NT2/D1 (cell line): ENCODE data around the gene HSD17B4.
"Not testable (repeated sequence)": the region's sequence is repeated elsewhere in the genome, so short reads cannot be mapped to it uniquely, and the experiment has no call there.

Experiments used
- DNase-seq: peaks from one replicate; pipeline ENCODE4 v3.0.0-alpha.2; 2011; ENCODE audit warnings: low read depth, low spot score
- H3K27me3 ChIP-seq: 2 replicates; pipeline ENCODE4 v1.6.0; 2011; ENCODE audit warnings: mild to moderate bottlenecking; ENCODE audit not compliant: insufficient read length, insufficient read depth
- H3K36me3 ChIP-seq: 2 replicates; pipeline ENCODE4 v1.6.1; 2011; ENCODE audit warnings: mild to moderate bottlenecking, low read length, mixed read lengths; ENCODE audit not compliant: insufficient read depth, insufficient read length
- H3K4me1 ChIP-seq: 2 replicates; pipeline ENCODE4 v1.5.1; 2011; ENCODE audit not compliant: insufficient read depth, insufficient read length
- H3K4me3 ChIP-seq: 2 replicates; pipeline ENCODE4 v1.5.1; 2011; ENCODE audit warnings: low read depth; ENCODE audit not compliant: insufficient read length
- H3K9ac ChIP-seq: 2 replicates; pipeline ENCODE4 v1.6.0; 2011; ENCODE audit warnings: low read depth; ENCODE audit not compliant: insufficient read length
- H3K9me3 ChIP-seq: 2 replicates; pipeline ENCODE4 v1.5.1; 2011; ENCODE audit warnings: mild to moderate bottlenecking, low read length; ENCODE audit not compliant: insufficient read depth
- SUZ12 ChIP-seq: IDR thresholded peaks from 2 replicates; pipeline ENCODE4 v1.6.1; 2011; ENCODE audit not compliant: insufficient read length, insufficient read depth; ENCODE audit errors: extremely low read depth
- YY1 ChIP-seq: IDR thresholded peaks from 2 replicates; pipeline ENCODE4 v1.6.1; 2011; ENCODE audit not compliant: insufficient read length, insufficient read depth
- ZNF274 ChIP-seq: IDR thresholded peaks from 2 replicates; pipeline ENCODE4 v1.6.1; 2011; ENCODE audit warnings: mild to moderate bottlenecking, low read depth, low read length

HSD17B4 gene

DNA sequence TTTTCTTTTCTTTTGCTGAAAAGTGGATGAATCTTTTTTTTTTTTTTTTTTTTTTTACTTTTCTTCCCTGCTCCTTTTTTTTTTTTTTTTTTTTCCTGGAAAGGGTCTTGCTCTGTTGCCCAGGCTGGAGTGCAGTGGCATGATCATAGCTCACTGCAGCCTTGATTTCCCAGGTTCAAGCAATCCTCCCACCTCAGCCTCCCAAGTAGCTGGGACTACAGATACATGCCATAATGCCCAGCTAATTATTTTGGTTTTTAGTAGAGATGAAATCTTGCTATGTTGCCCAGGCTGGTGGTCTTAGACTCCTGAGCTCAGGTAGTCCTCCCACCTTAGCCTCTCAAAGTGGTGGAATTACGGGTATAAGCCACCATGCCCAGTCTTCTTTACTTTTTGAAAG, 20.9 kb downstream of the HSD17B4 start:
- H3K36me3 ChIP-seq: peaks cover 8% of the 10 kb centered on the region

GRCh38 chr5:119476341-119476740, 24.0 kb downstream of the HSD17B4 start:
- Histone ChIP-seq H3K9ac (no peak overlapping the region), H3K9me3 (0 out of 2 replicates have a peak, but pooled peaks cover 3% of the 10 kb centered on the region), H3K4me1 (no peaks in the 10 kb centered on the region), H3K36me3 (peaks cover 20% of the 10 kb centered on the region), H3K4me3 (no peak overlapping the region), H3K27me3 (no peaks in the 10 kb centered on the region)
- no peak for DNase-seq
- TF ChIP-seq ZNF274: no peak
- no peak for TF ChIP-seq SUZ12
- TF ChIP-seq YY1: no peak

More for the DNA sequence above, 20.9 kb downstream of the HSD17B4 start:
- Histone ChIP-seq H3K9ac (no peak overlapping the region), H3K4me1 (peaks cover 6% of the 10 kb centered on the region), H3K27me3 (no peaks in the 10 kb centered on the region), H3K9me3 (peaks cover 6% of the 10 kb centered on the region), H3K4me3 (no peak overlapping the region)
- TF ChIP-seq ZNF274: no peak
- TF ChIP-seq SUZ12: no peak
- TF ChIP-seq YY1: no peak
- no peak for DNase-seq

GRCh38 chr5:119478781-119479180, 26.5 kb downstream of the HSD17B4 start:
- peaks cover 22% of the 10 kb centered on the region for H3K36me3 ChIP-seq
- DNase-seq: no peak
- peaks cover 8% of the 10 kb centered on the region; the same call in 1 of the 2 replicates for H3K9me3 ChIP-seq
- TF ChIP-seq ZNF274: no peak
- no peak for TF ChIP-seq YY1
- TF ChIP-seq SUZ12: no peak
- no peak overlapping the region for H3K9ac ChIP-seq
- no peak overlapping the region for H3K4me3 ChIP-seq
- H3K27me3 ChIP-seq: no peaks in the 10 kb centered on the region
- H3K4me1 ChIP-seq: no peaks in the 10 kb centered on the region

GRCh38 chr5:119480629-119481028, 28.3 kb downstream of the HSD17B4 start:
- not testable (repeated sequence) for H3K27me3 ChIP-seq, H3K9me3 ChIP-seq, H3K9ac ChIP-seq, H3K4me3 ChIP-seq, H3K4me1 ChIP-seq, DNase-seq
- peaks cover 22% of the 10 kb centered on the region for H3K36me3 ChIP-seq

DNA sequence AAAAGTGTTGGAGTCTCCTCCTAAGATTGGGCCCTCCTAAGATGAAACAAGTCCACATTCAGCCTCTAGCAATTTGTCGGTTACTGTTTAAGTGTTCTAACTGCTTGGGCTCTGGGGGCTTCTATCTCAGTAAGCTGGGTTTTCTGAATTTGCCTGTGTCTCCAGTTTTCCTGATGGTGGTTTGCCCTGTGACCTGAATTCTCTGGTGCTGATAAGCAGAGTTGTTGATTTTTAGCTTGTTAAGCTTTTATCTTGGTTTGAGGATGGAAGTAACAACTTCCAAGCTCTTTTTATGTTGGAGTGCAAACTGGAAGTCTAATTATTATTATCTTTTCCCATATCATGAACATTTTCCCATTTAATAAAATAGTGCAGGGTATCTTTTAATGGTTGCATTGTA, 30.9 kb downstream of the HSD17B4 start:
- no peak for DNase-seq
- Histone ChIP-seq H3K4me1 (no peaks in the 10 kb centered on the region), H3K27me3 (no peaks in the 10 kb centered on the region), H3K9ac (no peak overlapping the region), H3K36me3 (peaks cover 19% of the 10 kb centered on the region), H3K9me3 (peaks cover 8% of the 10 kb centered on the region; the same call in 1 of the 2 replicates), H3K4me3 (no peak overlapping the region)
- TF ChIP-seq SUZ12: no peak
- TF ChIP-seq ZNF274: no peak
- TF ChIP-seq YY1: no peak

GRCh38 chr5:119484884-119485283, 32.6 kb downstream of the HSD17B4 start:
- Histone ChIP-seq H3K4me1 (no peaks in the 10 kb centered on the region), H3K27me3 (no peaks in the 10 kb centered on the region), H3K36me3 (peaks cover 14% of the 10 kb centered on the region), H3K9me3 (peaks cover 8% of the 10 kb centered on the region; the same call in 1 of the 2 replicates), H3K4me3 (no peak overlapping the region), H3K9ac (no peak overlapping the region)
- no peak for DNase-seq
- TF ChIP-seq SUZ12 (no peak), YY1 (no peak), ZNF274 (no peak)

DNA sequence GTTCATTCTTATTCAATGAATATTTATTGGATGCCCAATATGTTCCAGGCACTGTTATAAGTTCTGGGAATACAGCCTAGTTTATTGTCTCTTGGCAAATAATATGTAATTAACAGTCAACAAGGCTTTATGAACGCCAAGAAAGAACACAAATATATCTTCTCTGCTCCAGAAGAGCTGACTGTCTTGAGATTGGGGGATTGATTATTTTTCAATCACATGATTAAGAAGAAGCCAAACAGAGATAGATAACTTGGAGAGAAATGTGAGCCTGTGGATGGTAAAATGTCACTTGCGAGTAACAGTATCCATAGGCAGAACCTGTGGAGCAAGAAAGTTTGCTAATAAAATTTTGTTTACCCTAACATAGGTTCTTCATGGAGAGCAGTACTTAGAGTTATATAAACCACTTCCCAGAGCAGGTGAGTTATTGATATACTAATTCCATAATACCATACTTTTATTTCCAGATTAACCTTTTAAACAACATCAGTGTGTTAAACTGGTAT, 49.4 kb downstream of the HSD17B4 start:
- TF ChIP-seq SUZ12 (no peak), ZNF274 (no peak), YY1 (no peak)
- peaks cover 19% of the 10 kb centered on the region for H3K36me3 ChIP-seq
- DNase-seq: no peak
- H3K27me3 ChIP-seq: no peaks in the 10 kb centered on the region
- no peak overlapping the region for H3K4me3 ChIP-seq
- H3K9me3 ChIP-seq: 0 out of 2 replicates have a peak, but pooled peaks cover 10% of the 10 kb centered on the region
- H3K4me1 ChIP-seq: no peaks in the 10 kb centered on the region
- no peak overlapping the region for H3K9ac ChIP-seq

- Histone ChIP-seq H3K9me3 (0 out of 2 replicates have a peak, but pooled peaks cover 10% of the 10 kb centered on the region), H3K36me3 (peaks cover 14% of the 10 kb centered on the region)
- H3K4me3 ChIP-seq, H3K27me3 ChIP-seq, H3K4me1 ChIP-seq, DNase-seq, H3K9ac ChIP-seq: not testable (repeated sequence)
Measured at GRCh38 chr5:119503939-119504338, 51.6 kb downstream of the HSD17B4 start.
